GM19043 (cell line): Measurements from ENCODE around the gene PLA2G4A.

Source experiments
- ATAC-seq: cut with Tn5 transposase; IDR thresholded peaks from one replicate; pipeline ENCODE4 v1.9.1; 2021; ENCODE audit warnings: low read depth; ENCODE audit not compliant: unreplicated experiment

Gene PLA2G4A

GRCh38 chr1:186967656-186968394, 139.1 kb downstream of the PLA2G4A start:
- ATAC-seq: no peak

GRCh38 chr1:186974774-186975181, 146.0 kb downstream of the PLA2G4A start:
- no peak for ATAC-seq

- no peak for ATAC-seq
These were observed 146.5 kb downstream of the PLA2G4A start for GRCh38 chr1:186975220-186975619.

- no peak for ATAC-seq
These were observed 148.0 kb downstream of the PLA2G4A start for GRCh38 chr1:186976700-186977099.

GRCh38 chr1:186977266-186977957, 148.7 kb downstream of the PLA2G4A start:
- no peak for ATAC-seq

- no peak for ATAC-seq
These were observed 150.1 kb downstream of the PLA2G4A start for GRCh38 chr1:186978596-186979556.

GRCh38 chr1:186980400-186980799, 151.7 kb downstream of the PLA2G4A start:
- no peak for ATAC-seq

- ATAC-seq: no peak
These were observed 153.4 kb downstream of the PLA2G4A start for GRCh38 chr1:186982116-186982515.

- ATAC-seq: no peak
These were observed 154.6 kb downstream of the PLA2G4A start for GRCh38 chr1:186983327-186983726.

GRCh38 chr1:186984959-186985358, 156.2 kb downstream of the PLA2G4A start:
- no peak for ATAC-seq

GRCh38 chr1:186985889-186986491, 157.2 kb downstream of the PLA2G4A start:
- peak; percentile 49 for ATAC-seq

- no peak for ATAC-seq
These were observed 158.3 kb downstream of the PLA2G4A start for GRCh38 chr1:186987065-186987464.

GRCh38 chr1:186987769-186988168, 159.0 kb downstream of the PLA2G4A start:
- no peak for ATAC-seq

- no peak for ATAC-seq
These were observed 165.2 kb downstream of the PLA2G4A start for GRCh38 chr1:186993996-186994395.

- ATAC-seq: no peak
These were observed 166.1 kb downstream of the PLA2G4A start for GRCh38 chr1:186994897-186995296.

GRCh38 chr1:186996816-186997215, 168.1 kb downstream of the PLA2G4A start:
- no peak for ATAC-seq

- ATAC-seq: no peak
These were observed 169.1 kb downstream of the PLA2G4A start for GRCh38 chr1:186997877-186998276.

GRCh38 chr1:186999506-186999905, 170.8 kb downstream of the PLA2G4A start:
- no peak for ATAC-seq

- no peak for ATAC-seq
These were observed 172.6 kb downstream of the PLA2G4A start for GRCh38 chr1:187001198-187001889.

- no peak for ATAC-seq
These were observed 174.6 kb downstream of the PLA2G4A start for GRCh38 chr1:187003353-187003752.
